Measurements from ENCODE around the gene PROCR. TPM values are rescaled to one million over a fixed set of nuclear protein-coding genes. Genes with fewer than 3 reads are reported as not detected.
"Not testable (repeated sequence)": the region's sequence is repeated elsewhere in the genome, so short reads cannot be mapped to it uniquely, and the experiment has no call there.

PROCR gene
- total RNA-seq, 1 donor from 2014 or later = 0.45 TPM

GRCh38 chr20:35164531-35164930, 7.3 kb upstream of the PROCR start:
- intact Hi-C loops (cut with micrococcal nuclease) = not testable (repeated sequence)

- intact Hi-C loops (cut with micrococcal nuclease) = no loop called here
Observed at GRCh38 chr20:35165221-35166185, 6.4 kb upstream of the PROCR start.

- intact Hi-C loops (cut with micrococcal nuclease) = no loop called here
Observed at GRCh38 chr20:35166242-35166830, 5.5 kb upstream of the PROCR start.

- intact Hi-C loops (cut with micrococcal nuclease) = no loop called here
Observed at GRCh38 chr20:35167787-35168186, 4.1 kb upstream of the PROCR start.

- intact Hi-C loops (cut with micrococcal nuclease) = not testable (repeated sequence)
Observed at GRCh38 chr20:35168701-35169409, 3.0 kb upstream of the PROCR start.

GRCh38 chr20:35171438-35171752, 477 bp upstream of the PROCR start:
- intact Hi-C loops (cut with micrococcal nuclease) = no loop called here

- intact Hi-C loops (cut with micrococcal nuclease) = no loop called here
Observed at GRCh38 chr20:35172434-35172806, 548 bp downstream of the PROCR start.

- intact Hi-C loops (cut with micrococcal nuclease) = no loop called here
Observed at GRCh38 chr20:35173576-35174192, 1.8 kb downstream of the PROCR start.

GRCh38 chr20:35174458-35175216, 2.8 kb downstream of the PROCR start:
- intact Hi-C loops (cut with micrococcal nuclease) = no loop called here

GRCh38 chr20:35176132-35176531, 4.3 kb downstream of the PROCR start:
- intact Hi-C loops (cut with micrococcal nuclease) = no loop called here

- intact Hi-C loops (cut with micrococcal nuclease) = no loop called here
Observed at GRCh38 chr20:35179292-35180212, 7.7 kb downstream of the PROCR start.

- intact Hi-C loops (cut with micrococcal nuclease) = no loop called here
Observed at GRCh38 chr20:35180266-35180665, 8.4 kb downstream of the PROCR start.

- intact Hi-C loops (cut with micrococcal nuclease) = no loop called here
Observed at GRCh38 chr20:35181731-35182130, 9.9 kb downstream of the PROCR start.

- intact Hi-C loops (cut with micrococcal nuclease) = not testable (repeated sequence)
Observed at GRCh38 chr20:35186691-35187289, 14.9 kb downstream of the PROCR start.

- intact Hi-C loops (cut with micrococcal nuclease) = no loop called here
Observed at GRCh38 chr20:35187584-35188190, 15.8 kb downstream of the PROCR start.

- intact Hi-C loops (cut with micrococcal nuclease) = not testable (repeated sequence)
Observed at GRCh38 chr20:35189223-35189622, 17.4 kb downstream of the PROCR start.

- intact Hi-C loops (cut with micrococcal nuclease) = no loop called here
Observed at GRCh38 chr20:35190556-35190955, 18.7 kb downstream of the PROCR start.

- intact Hi-C loops (cut with micrococcal nuclease) = no loop called here
Observed at GRCh38 chr20:35191419-35192117, 19.7 kb downstream of the PROCR start.
